ENCODE measurements around the gene UBAC2. TPM values are rescaled to one million over a fixed set of nuclear protein-coding genes. Genes with fewer than 3 reads are reported as not detected.

UBAC2 gene
- total and polyA plus RNA-seq, 4 donors = 32.9 to 42.3 (median 35.3) TPM

DNA sequence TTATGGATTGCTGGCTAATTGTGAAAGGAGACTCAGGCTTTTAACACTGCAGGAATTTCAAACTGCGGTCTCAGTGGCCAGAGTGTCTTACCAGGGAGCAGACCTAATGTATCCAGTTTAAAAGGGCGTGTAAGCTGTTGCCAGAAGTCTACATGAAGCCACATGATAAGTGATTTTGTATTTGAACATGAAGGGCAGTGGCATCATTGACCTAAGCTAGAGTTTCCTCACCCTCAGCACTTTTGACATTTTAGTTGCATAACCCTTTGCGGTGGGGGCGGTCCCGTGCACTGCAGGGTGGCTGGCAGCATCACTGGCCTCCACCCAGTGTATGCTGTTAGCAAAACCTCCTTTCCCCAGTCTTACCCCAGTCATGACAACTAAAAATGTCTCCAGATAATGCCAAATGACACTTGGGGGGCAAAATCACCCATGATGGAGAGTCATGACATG is 81.2 kb downstream of the UBAC2 start (continued):
- TF ChIP-seq, protein P1, sequence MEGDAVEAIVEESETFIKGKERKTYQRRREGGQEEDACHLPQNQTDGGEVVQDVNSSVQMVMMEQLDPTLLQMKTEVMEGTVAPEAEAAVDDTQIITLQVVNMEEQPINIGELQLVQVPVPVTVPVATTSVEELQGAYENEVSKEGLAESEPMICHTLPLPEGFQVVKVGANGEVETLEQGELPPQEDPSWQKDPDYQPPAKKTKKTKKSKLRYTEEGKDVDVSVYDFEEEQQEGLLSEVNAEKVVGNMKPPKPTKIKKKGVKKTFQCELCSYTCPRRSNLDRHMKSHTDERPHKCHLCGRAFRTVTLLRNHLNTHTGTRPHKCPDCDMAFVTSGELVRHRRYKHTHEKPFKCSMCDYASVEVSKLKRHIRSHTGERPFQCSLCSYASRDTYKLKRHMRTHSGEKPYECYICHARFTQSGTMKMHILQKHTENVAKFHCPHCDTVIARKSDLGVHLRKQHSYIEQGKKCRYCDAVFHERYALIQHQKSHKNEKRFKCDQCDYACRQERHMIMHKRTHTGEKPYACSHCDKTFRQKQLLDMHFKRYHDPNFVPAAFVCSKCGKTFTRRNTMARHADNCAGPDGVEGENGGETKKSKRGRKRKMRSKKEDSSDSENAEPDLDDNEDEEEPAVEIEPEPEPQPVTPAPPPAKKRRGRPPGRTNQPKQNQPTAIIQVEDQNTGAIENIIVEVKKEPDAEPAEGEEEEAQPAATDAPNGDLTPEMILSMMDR (IDR thresholded peaks at IDR 0.05; ENCODE audit: low read depth, low read length, missing input control) = no peak
- TF ChIP-seq EGR1 (IDR thresholded peaks at IDR 0.05; ENCODE audit: low read depth in 2 of 2) (no peak), FOXA1 (IDR thresholded peaks at IDR 0.05) (peak; percentile 81), GABPA (IDR thresholded peaks at IDR 0.05 in 1 of 2, conservative IDR thresholded peaks at IDR 0.05 in 1 of 2) (no peak)

DNA sequence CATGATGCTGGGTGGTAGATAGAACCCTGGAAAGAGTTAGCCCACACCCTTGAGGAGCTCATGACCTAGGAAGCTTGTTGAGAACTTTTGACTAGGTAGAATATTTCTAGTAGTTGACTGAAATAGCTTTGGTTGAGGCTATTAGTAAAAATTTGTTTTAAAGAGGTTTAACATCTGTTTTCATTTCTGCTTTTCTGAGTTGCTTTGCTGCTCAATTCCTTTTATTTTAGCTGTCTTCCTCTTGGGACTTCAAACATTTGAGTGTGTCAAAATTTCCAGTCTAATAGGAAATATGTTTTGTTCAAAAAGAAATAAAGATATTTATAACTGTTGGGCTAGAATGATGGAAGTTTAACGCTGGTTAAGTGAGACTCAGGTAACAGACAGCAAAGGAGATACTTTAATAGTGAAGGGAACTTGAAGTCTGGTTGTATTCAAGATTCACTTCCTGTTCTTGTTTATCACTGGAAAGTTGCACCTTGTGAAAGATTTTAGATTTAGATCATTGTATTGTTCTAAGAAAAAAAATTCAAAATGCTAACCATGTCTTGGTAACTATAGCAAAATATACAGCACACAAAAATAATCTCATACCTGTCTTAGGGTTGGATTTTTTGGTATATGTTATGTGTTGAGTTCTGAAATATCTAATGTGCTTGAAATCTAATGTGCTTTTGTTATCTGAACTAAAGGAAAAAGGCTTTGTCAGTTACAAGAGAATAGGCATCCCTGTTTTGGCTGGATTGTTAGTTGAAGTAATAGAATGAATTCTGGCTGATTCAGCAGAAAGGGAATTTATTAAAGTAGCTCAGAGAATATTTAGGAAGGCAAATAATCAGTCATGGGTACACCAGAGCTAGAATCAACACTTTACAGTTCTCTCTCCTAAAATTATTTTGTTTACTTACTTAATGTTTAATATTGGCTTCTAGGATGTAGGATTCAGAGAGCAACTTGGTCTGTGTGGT is 81.9 kb downstream of the UBAC2 start:
- Histone ChIP-seq H3K4me3 (ENCODE audit: low read depth in 1 of 3, low read length in 3 of 3) (no peak overlapping the region), H3K9ac (ENCODE audit: low read depth in 1 of 2, low read length in 2 of 2) (peak overlapping the region in 1 of 2 donors; percentile 69), H3K9me3 (ENCODE audit: control insufficient read depth in 4 of 4, low read length in 3 of 4) (no peaks in the 10 kb centered on the region), H3K27ac (ENCODE audit: low read depth in 1 of 2, low read length in 2 of 2) (peak overlapping the region; percentile 55 to 83), H3K4me1 (ENCODE audit: control insufficient read depth in 4 of 4, insufficient read depth in 4 of 4, low read length in 3 of 4) (peaks cover 4 to 72% (median 59%) of the 10 kb centered on the region in 4 donors), H3K27me3 (ENCODE audit: control insufficient read depth in 4 of 4, insufficient read depth in 4 of 4, low read length in 3 of 4) (no peaks in the 10 kb centered on the region), H3K36me3 (ENCODE audit: control insufficient read depth in 4 of 4, insufficient read depth in 3 of 4, low read depth in 1 of 4, low read length in 3 of 4) (peaks cover 0 to 2% (median 0%) of the 10 kb centered on the region in 4 donors)
- no peak for DNase-seq (ENCODE audit: low spot score)
- WGBS = 77% methylated on average over 1 of the region's 1 CpG
- TF ChIP-seq EGR1 (IDR thresholded peaks at IDR 0.05; ENCODE audit: low read depth in 2 of 2) (no peak), JUND (IDR thresholded peaks at IDR 0.05) (no peak), FOXA1 (IDR thresholded peaks at IDR 0.05) (no peak), GABPA (IDR thresholded peaks at IDR 0.05 in 1 of 2, conservative IDR thresholded peaks at IDR 0.05 in 1 of 2) (no peak), NR2F2 (IDR thresholded peaks at IDR 0.05) (no peak), RXRA (IDR thresholded peaks at IDR 0.05) (no peak), TAF1 (conservative IDR thresholded peaks at IDR 0.05) (no peak)

DNA sequence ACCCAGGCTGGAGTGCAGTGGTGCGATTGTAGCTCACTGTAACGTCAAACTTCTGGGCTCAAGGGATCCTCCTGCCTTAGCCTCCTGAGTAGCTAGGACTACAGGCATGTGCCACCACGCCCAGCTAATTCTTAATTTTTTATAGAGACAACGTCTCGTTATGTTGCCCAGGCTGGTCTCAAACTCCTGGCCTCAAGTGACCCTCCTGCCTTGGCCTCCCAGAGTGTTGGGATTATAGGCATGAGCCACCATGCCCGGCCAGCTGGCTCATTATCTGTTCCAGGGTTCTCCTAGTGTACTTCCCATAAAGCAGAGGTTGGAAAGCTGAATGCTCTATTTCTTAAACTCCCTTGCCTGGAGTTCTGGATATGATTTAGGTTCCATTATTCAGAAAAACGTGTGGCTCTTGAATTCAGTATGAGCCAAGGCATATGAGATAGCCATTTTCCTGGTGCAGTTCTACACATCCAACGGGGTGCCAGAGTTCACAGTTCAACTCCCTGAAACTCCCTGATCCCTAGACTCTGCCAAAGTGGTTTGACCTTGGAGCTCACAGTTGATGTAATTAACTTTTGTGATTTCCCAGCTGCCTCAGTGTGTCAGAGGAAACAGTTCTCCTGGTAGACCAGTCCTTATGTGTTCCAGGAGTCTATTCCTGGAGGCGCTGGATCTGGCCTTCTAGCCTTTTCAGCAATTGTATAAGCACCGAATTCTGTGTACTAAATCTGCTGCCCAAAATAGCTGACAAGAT is 85.0 kb downstream of the UBAC2 start:
- peak overlapping the region; percentile 56 to 66 for H3K27ac ChIP-seq (ENCODE audit: low read depth in 1 of 2, low read length in 2 of 2)
- 59% methylated on average over 10 of the region's 10 CpGs for WGBS
- DNase-seq (ENCODE audit: low spot score) = no peak
- H3K9ac ChIP-seq (ENCODE audit: low read depth in 1 of 2, low read length in 2 of 2) = peak overlapping the region in 1 of 2 donors; percentile 7
- peaks cover 4 to 46% (median 37%) of the 10 kb centered on the region in 4 donors for H3K4me1 ChIP-seq (ENCODE audit: control insufficient read depth in 4 of 4, insufficient read depth in 4 of 4, low read length in 3 of 4)
- H3K9me3 ChIP-seq (ENCODE audit: control insufficient read depth in 4 of 4, low read length in 3 of 4) = no peaks in the 10 kb centered on the region
- no peaks in the 10 kb centered on the region for H3K27me3 ChIP-seq (ENCODE audit: control insufficient read depth in 4 of 4, insufficient read depth in 4 of 4, low read length in 3 of 4)
- no peak overlapping the region for H3K4me3 ChIP-seq (ENCODE audit: low read depth in 1 of 3, low read length in 3 of 3)
- no peaks in the 10 kb centered on the region for H3K36me3 ChIP-seq (ENCODE audit: control insufficient read depth in 4 of 4, insufficient read depth in 3 of 4, low read depth in 1 of 4, low read length in 3 of 4)
- TF ChIP-seq, protein P2, sequence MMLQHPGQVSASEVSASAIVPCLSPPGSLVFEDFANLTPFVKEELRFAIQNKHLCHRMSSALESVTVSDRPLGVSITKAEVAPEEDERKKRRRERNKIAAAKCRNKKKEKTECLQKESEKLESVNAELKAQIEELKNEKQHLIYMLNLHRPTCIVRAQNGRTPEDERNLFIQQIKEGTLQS (IDR thresholded peaks at IDR 0.05) = peak; percentile 62
- TF ChIP-seq, protein P3, sequence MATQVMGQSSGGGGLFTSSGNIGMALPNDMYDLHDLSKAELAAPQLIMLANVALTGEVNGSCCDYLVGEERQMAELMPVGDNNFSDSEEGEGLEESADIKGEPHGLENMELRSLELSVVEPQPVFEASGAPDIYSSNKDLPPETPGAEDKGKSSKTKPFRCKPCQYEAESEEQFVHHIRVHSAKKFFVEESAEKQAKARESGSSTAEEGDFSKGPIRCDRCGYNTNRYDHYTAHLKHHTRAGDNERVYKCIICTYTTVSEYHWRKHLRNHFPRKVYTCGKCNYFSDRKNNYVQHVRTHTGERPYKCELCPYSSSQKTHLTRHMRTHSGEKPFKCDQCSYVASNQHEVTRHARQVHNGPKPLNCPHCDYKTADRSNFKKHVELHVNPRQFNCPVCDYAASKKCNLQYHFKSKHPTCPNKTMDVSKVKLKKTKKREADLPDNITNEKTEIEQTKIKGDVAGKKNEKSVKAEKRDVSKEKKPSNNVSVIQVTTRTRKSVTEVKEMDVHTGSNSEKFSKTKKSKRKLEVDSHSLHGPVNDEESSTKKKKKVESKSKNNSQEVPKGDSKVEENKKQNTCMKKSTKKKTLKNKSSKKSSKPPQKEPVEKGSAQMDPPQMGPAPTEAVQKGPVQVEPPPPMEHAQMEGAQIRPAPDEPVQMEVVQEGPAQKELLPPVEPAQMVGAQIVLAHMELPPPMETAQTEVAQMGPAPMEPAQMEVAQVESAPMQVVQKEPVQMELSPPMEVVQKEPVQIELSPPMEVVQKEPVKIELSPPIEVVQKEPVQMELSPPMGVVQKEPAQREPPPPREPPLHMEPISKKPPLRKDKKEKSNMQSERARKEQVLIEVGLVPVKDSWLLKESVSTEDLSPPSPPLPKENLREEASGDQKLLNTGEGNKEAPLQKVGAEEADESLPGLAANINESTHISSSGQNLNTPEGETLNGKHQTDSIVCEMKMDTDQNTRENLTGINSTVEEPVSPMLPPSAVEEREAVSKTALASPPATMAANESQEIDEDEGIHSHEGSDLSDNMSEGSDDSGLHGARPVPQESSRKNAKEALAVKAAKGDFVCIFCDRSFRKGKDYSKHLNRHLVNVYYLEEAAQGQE (IDR thresholded peaks at IDR 0.05) = peak; percentile 85
- TF ChIP-seq RXRA (IDR thresholded peaks at IDR 0.05) (peak; percentile 97 to 99), RAD21 (IDR thresholded peaks at IDR 0.05) (peak; percentile 49 to 55), JUND (IDR thresholded peaks at IDR 0.05) (peak in 1 of 2 donors; percentile 65), TAF1 (conservative IDR thresholded peaks at IDR 0.05) (peak; percentile 27), EGR1 (IDR thresholded peaks at IDR 0.05; ENCODE audit: low read depth in 2 of 2) (no peak), NR2F2 (IDR thresholded peaks at IDR 0.05) (peak; percentile 96), GABPA (IDR thresholded peaks at IDR 0.05 in 1 of 2, conservative IDR thresholded peaks at IDR 0.05 in 1 of 2) (peak in 1 of 2 donors; percentile 68), FOXA2 (IDR thresholded peaks at IDR 0.05) (peak; percentile 45)
- TF ChIP-seq, protein P4, sequence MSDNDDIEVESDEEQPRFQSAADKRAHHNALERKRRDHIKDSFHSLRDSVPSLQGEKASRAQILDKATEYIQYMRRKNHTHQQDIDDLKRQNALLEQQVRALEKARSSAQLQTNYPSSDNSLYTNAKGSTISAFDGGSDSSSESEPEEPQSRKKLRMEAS (IDR thresholded peaks at IDR 0.05) = peak; percentile 67
- TF ChIP-seq, protein P5, sequence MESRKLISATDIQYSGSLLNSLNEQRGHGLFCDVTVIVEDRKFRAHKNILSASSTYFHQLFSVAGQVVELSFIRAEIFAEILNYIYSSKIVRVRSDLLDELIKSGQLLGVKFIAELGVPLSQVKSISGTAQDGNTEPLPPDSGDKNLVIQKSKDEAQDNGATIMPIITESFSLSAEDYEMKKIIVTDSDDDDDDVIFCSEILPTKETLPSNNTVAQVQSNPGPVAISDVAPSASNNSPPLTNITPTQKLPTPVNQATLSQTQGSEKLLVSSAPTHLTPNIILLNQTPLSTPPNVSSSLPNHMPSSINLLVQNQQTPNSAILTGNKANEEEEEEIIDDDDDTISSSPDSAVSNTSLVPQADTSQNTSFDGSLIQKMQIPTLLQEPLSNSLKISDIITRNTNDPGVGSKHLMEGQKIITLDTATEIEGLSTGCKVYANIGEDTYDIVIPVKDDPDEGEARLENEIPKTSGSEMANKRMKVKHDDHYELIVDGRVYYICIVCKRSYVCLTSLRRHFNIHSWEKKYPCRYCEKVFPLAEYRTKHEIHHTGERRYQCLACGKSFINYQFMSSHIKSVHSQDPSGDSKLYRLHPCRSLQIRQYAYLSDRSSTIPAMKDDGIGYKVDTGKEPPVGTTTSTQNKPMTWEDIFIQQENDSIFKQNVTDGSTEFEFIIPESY (IDR thresholded peaks at IDR 0.05) = peak; percentile 74
- TF ChIP-seq, protein P1 (IDR thresholded peaks at IDR 0.05; ENCODE audit: low read depth, low read length, missing input control) = no peak
